GM15510 (cell line): ENCODE data around the gene LCMT1.

ENCODE experiments used
- POLR2A ChIP-seq: IDR thresholded peaks from 3 replicates; pipeline ENCODE4 v1.6.1; 2011; ENCODE audit warnings: borderline replicate concordance; ENCODE audit not compliant: insufficient read length; ENCODE audit errors: extremely low read depth

Gene LCMT1

GRCh38 chr16:25121824-25122600 lies 10.5 kb downstream of the LCMT1 start:
- TF ChIP-seq POLR2A = no peak

GRCh38 chr16:25124503-25124902 lies 13.0 kb downstream of the LCMT1 start:
- no peak for TF ChIP-seq POLR2A

DNA sequence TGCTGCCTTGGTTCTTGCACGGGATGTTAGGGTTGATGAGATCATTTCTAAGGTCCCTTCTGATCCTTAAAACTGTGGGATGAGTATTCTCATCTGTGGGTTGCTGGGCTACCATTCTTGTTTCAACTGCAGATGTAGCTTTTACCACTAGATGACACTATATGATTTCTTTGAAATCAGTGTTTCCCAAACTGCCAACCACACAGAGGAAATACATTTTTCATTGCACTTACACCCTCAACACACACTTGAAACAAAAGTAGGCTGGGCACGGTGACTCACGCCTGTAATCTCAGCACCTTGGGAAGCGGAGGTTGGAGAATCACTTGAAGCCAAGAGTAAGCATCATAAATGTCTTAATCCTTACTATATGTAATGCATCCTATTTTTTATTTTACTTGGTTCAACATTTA lies 15.3 kb downstream of the LCMT1 start:
- TF ChIP-seq POLR2A = no peak

- no peak for TF ChIP-seq POLR2A
Measured at GRCh38 chr16:25134166-25134700, 22.7 kb downstream of the LCMT1 start.

- TF ChIP-seq POLR2A = no peak
Measured at GRCh38 chr16:25135254-25135878, 23.8 kb downstream of the LCMT1 start.

DNA sequence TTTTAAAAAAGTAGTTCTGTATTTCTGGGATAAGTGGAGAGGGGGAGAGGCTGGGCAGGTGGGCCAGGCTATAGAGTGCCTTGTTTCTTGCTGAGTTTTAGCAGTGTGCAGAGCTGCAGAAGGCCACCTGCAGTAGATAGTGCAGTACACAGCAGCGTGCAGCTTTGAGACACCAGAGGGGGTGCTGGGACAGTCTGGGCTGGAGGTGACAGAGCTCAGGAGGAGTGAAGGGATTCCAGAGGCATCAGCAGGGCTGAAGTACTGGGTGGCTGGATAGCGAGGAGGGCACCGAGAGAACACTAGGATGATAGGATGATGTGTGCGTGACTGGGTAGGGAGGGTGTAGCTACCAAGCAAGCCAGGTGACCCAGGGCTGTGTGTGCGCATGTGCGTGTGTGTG lies 26.6 kb downstream of the LCMT1 start:
- TF ChIP-seq POLR2A = no peak

DNA sequence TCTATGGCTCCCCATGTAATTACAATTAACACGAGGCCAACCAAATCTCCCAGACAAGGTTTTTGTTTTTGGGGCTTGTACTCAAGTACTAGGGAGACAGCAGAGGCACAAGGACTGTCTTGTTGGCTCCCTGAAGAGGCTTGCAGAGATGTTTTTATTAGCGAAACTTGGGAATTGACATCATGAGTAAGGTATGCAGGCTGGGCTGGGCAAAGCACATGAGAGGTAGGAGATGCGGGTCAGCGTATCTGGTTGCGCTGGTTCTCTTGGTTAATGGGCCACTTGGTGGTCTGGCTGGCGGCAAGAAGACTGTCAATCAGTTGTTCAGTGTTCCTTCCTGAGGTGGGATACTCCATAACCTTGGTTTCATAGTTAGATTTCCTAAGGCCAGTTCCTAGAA lies 28.9 kb downstream of the LCMT1 start:
- no peak for TF ChIP-seq POLR2A

- no peak for TF ChIP-seq POLR2A
Measured at GRCh38 chr16:25141648-25142047, 30.1 kb downstream of the LCMT1 start.

- no peak for TF ChIP-seq POLR2A
Measured at GRCh38 chr16:25143928-25144327, 32.4 kb downstream of the LCMT1 start.

DNA sequence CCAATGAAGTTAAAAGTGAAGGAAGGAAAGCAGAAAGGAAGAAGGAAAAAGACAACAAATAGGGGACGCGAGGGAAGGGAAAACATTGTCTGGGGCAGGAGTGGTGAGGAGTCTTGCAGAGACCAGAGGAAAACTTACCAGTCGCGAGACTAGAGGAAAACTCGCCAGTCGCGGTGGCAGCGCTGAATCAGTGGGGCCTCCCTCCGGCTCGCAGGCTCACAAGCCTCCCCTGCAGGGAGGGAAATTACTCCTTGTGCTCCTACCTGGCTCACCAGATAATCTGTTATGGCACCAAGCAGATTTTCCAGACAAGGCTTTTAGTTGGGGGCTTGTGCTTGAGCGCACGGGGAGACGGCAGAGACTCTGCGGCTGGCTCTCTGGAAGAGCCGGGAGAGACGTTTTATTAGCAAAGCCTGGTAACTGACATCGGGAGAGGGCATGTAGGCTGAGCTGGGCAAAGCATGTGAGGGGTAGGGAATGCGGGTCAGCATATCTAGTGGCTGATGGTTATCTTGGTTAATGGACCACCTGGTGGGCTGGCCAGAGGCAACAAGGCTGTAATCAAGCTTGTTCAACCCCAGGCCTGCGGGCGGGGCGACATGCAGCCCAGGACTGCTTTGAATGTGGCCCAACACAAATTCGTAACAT lies 37.1 kb downstream of the LCMT1 start:
- TF ChIP-seq POLR2A = no peak

- TF ChIP-seq POLR2A = no peak
Measured at GRCh38 chr16:25151996-25152395, 40.5 kb downstream of the LCMT1 start.

DNA sequence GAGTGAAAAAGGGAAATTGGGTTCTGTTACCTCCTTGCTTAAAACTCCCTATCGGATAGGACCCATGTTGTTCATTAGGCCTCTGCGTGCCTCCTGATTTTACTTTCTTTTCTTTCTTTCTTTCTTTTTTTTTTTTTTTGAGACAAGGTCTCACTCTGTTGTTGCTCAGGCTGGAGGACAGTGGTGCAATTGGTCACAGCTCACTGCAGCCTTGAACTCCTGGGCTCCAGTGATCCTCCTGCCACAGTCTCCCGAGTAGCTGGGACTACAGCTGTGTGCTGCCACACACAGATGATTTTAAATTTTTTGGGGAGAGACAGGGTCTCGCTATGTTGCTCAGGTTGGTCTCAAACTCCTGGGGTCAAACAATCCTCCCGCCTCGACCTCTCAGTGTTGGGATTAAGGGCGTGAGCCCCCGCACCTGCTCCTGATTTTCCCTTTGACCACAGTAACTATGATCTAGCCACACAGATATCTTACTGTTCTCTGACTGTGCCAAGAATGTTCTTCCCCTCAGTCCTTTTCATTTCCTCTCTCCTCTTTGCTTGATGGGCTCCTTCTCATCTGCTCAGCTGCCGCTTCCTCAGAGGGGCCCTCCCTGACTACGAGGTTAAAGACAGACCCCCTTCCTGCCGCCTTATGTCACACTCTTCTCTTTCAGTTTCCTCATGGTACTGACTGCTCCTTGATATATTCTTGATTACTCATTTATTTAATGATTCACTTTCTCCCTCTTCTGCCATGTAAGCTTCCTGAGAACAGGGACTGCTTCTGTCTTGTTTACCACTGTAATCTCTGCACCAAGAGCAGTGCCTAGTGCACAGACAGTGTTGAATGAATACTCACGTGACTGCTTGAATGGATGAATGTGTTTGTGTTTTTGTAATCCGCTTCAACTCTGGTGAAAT lies 44.3 kb downstream of the LCMT1 start:
- TF ChIP-seq POLR2A = no peak

- no peak for TF ChIP-seq POLR2A
Measured at GRCh38 chr16:25157271-25157875, 45.8 kb downstream of the LCMT1 start.

DNA sequence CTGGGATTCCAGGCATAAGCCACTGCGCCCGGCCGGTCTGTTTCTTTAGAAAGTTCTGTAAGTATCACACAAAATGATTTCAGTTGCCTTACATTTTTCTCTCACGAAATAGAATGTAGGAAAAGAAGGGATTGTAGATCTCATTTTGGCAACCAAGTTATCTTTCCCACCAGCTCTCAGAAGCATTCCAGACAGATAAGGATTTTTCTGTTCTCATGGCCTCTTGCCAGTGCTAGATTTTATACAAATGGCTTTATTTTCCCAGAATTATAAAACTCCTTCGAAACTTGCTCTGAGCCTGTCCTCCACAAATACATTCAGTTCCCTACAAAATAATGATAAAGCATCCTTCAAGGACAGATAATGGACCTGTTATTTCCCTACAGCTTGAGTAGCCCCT lies 46.9 kb downstream of the LCMT1 start:
- no peak for TF ChIP-seq POLR2A
